Activated CD8-positive, alpha-beta memory T cell treated with anti-CD3 and anti-CD28 coated beads for 48 hours (primary cell): ENCODE results near the gene LSM8.
"Not testable (repeated sequence)": the region's sequence is repeated elsewhere in the genome, so short reads cannot be mapped to it uniquely, and the experiment has no call there.

Experiments used
- DNase-seq, 3 experiments: peaks; one replicate each; pipeline ENCODE4 v3.0.0-alpha.2; 2020; ENCODE audit warnings: low read depth in 2 of 3, low spot score in 2 of 3

LSM8 gene

DNA sequence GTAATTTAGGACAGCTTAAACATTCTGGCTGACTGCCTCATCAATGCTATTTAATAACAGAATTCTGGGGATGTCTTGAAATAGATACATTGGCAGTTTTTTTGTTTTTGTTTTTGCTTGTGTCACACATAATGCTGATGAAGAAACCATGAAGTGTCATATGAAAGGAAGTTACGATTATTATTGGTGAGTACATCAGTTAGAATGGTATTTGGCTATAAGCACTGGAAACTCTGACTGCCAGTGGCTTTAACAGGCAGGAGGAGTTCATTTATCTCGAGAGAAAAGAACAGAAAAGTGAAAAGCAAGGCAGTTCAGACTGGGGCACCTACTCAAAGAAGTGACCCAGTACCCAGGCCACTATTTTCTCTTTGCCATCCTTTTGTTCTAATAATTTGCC lies 18.1 kb downstream of the LSM8 start:
- no peak for DNase-seq

DNA sequence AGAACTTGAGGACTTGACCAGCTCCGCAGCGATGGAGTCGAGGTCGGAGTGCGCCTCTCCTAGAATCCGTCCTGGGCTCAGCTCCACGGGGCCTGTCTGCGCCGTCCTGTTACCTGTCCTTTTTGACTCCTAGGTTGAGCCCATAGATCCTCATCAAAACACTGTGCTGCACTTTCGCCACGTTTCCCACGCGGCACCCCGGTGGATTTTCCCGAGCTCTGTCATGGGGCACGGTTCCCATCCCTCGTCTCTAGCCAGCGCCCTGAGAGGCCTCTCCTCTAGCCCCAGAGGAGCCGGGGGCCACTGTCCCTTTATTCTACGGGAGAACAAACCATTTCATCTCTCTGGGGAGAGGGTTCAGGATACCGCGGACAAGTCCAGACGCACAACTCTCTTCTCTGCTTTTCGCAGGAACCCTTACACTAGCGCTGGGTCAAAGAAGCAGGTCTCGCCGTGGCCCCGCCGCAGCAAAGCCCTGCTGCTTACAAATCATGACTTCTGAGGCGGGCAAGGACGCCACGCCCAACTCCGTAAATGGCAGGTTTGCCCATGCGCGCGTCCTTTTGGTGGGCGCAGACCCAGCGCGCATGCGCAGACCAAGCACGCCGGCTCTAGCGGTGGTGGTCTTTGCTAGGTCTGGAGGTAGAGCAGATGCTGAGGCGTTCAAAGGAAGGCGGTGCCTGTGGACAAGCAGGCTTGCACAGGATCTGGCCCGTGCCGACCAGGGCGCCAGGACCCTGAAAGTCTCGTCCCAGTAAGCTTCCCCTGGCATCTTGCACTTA lies 30.3 kb downstream of the LSM8 start:
- DNase-seq: peak; percentile 54 to 74 (median 63)

DNA sequence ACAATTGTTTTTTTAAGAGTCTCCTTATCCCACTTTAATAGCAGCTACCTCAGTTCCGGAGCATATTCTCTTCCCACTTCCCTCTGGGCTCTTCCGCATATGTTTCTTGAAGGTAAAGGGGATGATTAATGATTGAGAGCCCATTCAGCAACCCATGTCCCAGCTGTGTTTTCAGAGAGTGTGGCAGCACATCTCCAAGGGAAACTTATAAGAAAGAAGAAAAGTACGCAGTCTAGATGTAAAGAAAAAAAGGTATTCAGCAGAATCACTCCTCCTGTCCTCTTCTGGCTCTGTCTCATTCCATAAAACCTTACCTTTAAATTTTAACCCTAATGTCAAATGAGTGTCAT lies 30.8 kb downstream of the LSM8 start:
- no peak for DNase-seq

DNA sequence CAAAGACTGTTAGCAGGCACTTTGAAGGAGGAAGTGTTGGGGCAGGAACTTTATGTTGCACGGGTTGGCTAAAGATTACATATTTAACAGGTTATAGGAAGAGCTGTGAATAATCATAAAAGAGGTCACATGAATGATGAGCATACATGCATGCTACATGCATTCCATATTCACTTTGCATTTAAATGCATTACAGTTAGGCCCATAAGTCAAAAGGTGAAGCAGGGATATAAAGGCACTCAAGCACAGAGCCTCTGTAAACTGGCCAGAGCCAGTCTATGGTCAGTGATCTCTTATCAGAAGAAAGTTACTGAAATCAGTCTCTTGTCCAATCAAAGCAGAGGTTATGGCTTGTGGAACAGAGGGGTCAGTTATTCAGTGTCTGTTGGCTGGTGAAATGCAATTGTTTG lies 33.3 kb downstream of the LSM8 start:
- no peak for DNase-seq

DNA sequence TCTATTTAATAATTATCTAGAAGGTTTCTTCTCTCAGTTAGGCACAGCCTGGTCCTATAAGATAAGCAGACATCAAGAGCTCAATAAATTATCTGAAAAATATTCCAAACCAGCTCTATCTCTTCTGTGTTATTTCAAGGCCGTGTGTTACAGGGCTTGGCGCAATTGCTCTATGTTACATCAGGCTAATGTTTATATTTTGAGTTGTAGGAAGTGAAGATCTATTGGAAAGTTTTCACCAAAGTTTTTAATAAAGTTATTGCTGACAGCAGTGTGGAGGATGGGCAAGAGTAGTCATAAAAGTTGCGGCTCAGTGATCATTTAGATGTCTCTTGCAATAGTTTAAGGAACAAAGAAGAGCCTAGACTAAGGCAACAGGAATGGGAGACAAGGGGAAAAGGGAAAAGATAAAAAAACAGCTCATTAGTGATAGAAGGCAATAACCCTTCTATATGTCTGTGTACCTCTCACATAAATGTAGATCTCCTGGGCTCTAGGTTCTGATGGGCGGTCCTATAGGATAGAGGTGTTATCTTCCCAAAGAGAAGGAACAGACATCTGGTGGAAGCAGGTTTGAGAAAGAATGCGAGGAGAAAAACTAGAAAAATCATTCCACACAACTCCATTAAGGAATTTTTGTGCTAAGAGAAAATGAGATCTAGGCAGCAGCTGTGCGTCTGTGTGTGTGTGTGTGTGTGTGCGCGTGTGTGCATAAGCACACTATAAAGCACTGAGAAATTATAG lies 34.6 kb downstream of the LSM8 start:
- DNase-seq: no peak

DNA sequence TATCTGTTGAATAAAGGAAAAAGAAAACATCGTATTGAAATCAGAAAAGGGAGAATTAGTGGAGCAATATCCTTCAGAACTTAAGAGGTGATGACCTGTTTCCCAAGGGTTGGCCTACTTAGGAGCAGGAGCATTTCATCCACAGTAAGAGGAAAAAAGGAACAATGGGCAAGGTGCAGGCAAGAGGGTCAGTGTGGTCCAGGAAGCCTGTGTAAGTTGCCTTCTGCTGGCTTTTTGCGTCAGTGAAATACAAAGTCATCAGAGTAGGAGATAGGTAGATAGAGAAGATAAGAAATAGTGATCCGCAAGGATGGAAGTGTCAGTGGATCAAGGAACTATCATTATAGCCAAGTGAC lies 35.2 kb downstream of the LSM8 start:
- no peak for DNase-seq

- DNase-seq: no peak
Measured at GRCh38 chr7:118220583-118220982, 36.6 kb downstream of the LSM8 start.

- no peak for DNase-seq
Measured at GRCh38 chr7:118222591-118222990, 38.6 kb downstream of the LSM8 start.

- no peak for DNase-seq
Measured at GRCh38 chr7:118224521-118224920, 40.6 kb downstream of the LSM8 start, which contains the start of gene ANKRD7. ANKRD7 (plus strand) TSS chr7:118224704; CDS start chr7:118224831, 127 bp downstream.

GRCh38 chr7:118232837-118233236 lies 48.9 kb downstream of the LSM8 start:
- no peak for DNase-seq

GRCh38 chr7:118233799-118234198 lies 49.8 kb downstream of the LSM8 start:
- no peak for DNase-seq

DNA sequence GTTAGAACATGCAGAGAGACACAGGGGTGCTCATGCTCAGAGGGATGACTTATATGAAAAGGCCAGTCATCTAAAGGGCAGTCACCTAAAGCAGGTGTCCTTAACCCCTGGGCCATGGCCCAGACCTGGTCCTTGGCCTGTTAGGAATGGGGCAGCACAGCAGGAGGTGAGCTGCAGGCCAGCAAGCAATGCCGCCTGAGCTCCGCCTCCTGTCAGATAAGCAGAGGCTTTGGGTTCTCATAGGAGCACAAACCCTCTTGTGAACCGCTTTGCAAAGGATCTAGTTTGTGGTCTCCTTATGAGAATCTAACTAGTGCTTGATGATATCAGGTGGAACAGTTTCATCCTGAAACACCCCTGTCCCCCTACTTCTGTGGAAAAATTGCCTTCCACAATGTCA lies 55.0 kb downstream of the LSM8 start:
- no peak for DNase-seq

DNA sequence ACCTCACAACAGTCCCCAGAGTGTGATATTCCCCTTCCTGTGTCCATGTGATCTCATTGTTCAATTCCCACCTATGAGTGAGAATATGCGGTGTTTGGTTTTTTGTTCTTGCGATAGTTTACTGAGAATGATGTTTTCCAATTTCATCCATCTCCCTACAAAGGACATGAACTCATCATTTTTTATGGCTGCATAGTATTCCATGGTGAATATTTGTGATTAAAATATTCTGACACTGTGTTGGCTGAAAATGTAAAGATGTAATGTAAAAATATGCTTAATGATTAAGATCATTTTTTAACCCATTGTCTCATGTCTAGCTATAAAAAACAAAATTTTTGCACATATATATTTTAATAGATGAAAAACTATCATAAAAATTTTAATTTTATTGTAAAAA lies 56.4 kb downstream of the LSM8 start:
- DNase-seq: not testable (repeated sequence)
